Activated naive CD8-positive, alpha-beta T cell treated with anti-CD3 and anti-CD28 coated beads for 36 hours (primary cell): Measurements from ENCODE around the gene CCDC107. TPM values are rescaled to one million over a fixed set of nuclear protein-coding genes. Genes with fewer than 3 reads are reported as not detected.

ENCODE experiments used
- DNase-seq: peaks from one replicate; pipeline ENCODE4 v3.0.0; 2021
- H3K27ac Mint-ChIP-seq: one replicate; pipeline ENCODE4 v1.8.0; 2022; ENCODE audit warnings: mild to moderate bottlenecking, moderate library complexity, mixed read lengths
- H3K27me3 Mint-ChIP-seq: one replicate; pipeline ENCODE4 v1.8.0; 2022; ENCODE audit warnings: mild to moderate bottlenecking, mixed read lengths
- H3K36me3 Mint-ChIP-seq: one replicate; pipeline ENCODE4 v1.8.0; 2021; ENCODE audit warnings: mild to moderate bottlenecking, mixed read lengths
- H3K4me1 Mint-ChIP-seq: one replicate; pipeline ENCODE4 v1.8.0; 2021; ENCODE audit warnings: mixed read lengths
- H3K4me3 Mint-ChIP-seq: one replicate; pipeline ENCODE4 v1.8.0; 2022; ENCODE audit warnings: mild to moderate bottlenecking, moderate library complexity, mixed read lengths
- H3K9me3 Mint-ChIP-seq: one replicate; pipeline ENCODE4 v1.8.0; 2022; ENCODE audit warnings: mixed read lengths
- total RNA-seq, 2 experiments: library from RNA; stranded (reverse); gene quantifications; one replicate each; pipeline ENCODE4 v1.2.3, GENCODE V29; 2021

CCDC107 gene
- total RNA-seq, 2 experiments from 2014 or later = 8.2 to 9.4 TPM

- peaks cover 1% of the 10 kb centered on the region for H3K9me3 Mint-ChIP-seq
- H3K27me3 Mint-ChIP-seq = no peaks in the 10 kb centered on the region
- H3K36me3 Mint-ChIP-seq = peaks cover 27% of the 10 kb centered on the region
- peaks cover 52% of the 10 kb centered on the region for H3K4me1 Mint-ChIP-seq
- H3K4me3 Mint-ChIP-seq = peak within 1 kb of the TSS; percentile 84
- peak; percentile 85 for DNase-seq
- H3K27ac Mint-ChIP-seq = peak within 1 kb of the TSS; percentile 64
These were observed 6.7 kb downstream of the CCDC107 start, which contains the start of gene ARHGEF39 for GRCh38 chr9:35664531-35665470. Gene ARHGEF39, minus strand, starts transcription at chr9:35665195. Its CDS starts 26 bp downstream, at chr9:35665169.

GRCh38 chr9:35665471-35665818, 7.4 kb downstream of the CCDC107 start:
- Mint-ChIP-seq H3K4me3 (peak overlapping the region; percentile 84), H3K27ac (peak overlapping the region; percentile 64), H3K27me3 (no peaks in the 10 kb centered on the region), H3K4me1 (peaks cover 46% of the 10 kb centered on the region), H3K36me3 (peaks cover 24% of the 10 kb centered on the region), H3K9me3 (peaks cover 1% of the 10 kb centered on the region)
- no peak for DNase-seq

GRCh38 chr9:35666045-35666444, 8.0 kb downstream of the CCDC107 start:
- Mint-ChIP-seq H3K4me1 (peaks cover 41% of the 10 kb centered on the region), H3K27ac (no peak overlapping the region)

GRCh38 chr9:35666549-35666948, 8.5 kb downstream of the CCDC107 start:
- Mint-ChIP-seq H3K4me1 (peaks cover 38% of the 10 kb centered on the region), H3K27ac (no peak overlapping the region), H3K27me3 (no peaks in the 10 kb centered on the region), H3K9me3 (peaks cover 1% of the 10 kb centered on the region), H3K36me3 (peaks cover 18% of the 10 kb centered on the region), H3K4me3 (no peak overlapping the region)
- no peak for DNase-seq

More at GRCh38 chr9:35666045-35666444, 8.0 kb downstream of the CCDC107 start:
- Mint-ChIP-seq H3K9me3 (peaks cover 1% of the 10 kb centered on the region), H3K27me3 (no peaks in the 10 kb centered on the region), H3K36me3 (peaks cover 18% of the 10 kb centered on the region), H3K4me3 (peak overlapping the region; percentile 84)
- DNase-seq = no peak

- no peaks in the 10 kb centered on the region for H3K27me3 Mint-ChIP-seq
- peaks cover 24% of the 10 kb centered on the region for H3K4me1 Mint-ChIP-seq
- H3K27ac Mint-ChIP-seq = no peak overlapping the region
- H3K9me3 Mint-ChIP-seq = no peaks in the 10 kb centered on the region
- peaks cover 5% of the 10 kb centered on the region for H3K36me3 Mint-ChIP-seq
- DNase-seq = no peak
- no peak overlapping the region for H3K4me3 Mint-ChIP-seq
These were observed 9.8 kb downstream of the CCDC107 start for GRCh38 chr9:35667939-35668338.

- no peaks in the 10 kb centered on the region for H3K36me3 Mint-ChIP-seq
- no peak overlapping the region for H3K27ac Mint-ChIP-seq
- H3K27me3 Mint-ChIP-seq = peaks cover 3% of the 10 kb centered on the region
- no peaks in the 10 kb centered on the region for H3K9me3 Mint-ChIP-seq
- H3K4me1 Mint-ChIP-seq = peaks cover 14% of the 10 kb centered on the region
- DNase-seq = no peak
- no peak overlapping the region for H3K4me3 Mint-ChIP-seq
These were observed 11.4 kb downstream of the CCDC107 start for GRCh38 chr9:35669331-35670145.

- Mint-ChIP-seq H3K4me3 (peak within 1 kb of the TSS; percentile 63), H3K27ac (no peak within 1 kb of the TSS), H3K27me3 (peaks cover 9% of the 10 kb centered on the region), H3K36me3 (no peaks in the 10 kb centered on the region), H3K9me3 (no peaks in the 10 kb centered on the region), H3K4me1 (peaks cover 12% of the 10 kb centered on the region)
- DNase-seq = no peak
These were observed 15.3 kb downstream of the CCDC107 start, which contains the start of gene CA9 for GRCh38 chr9:35673132-35674024. Gene CA9, plus strand, starts transcription at chr9:35673928. Its CDS starts 32 bp downstream, at chr9:35673960.

- H3K4me3 Mint-ChIP-seq = no peak overlapping the region
- no peak overlapping the region for H3K27ac Mint-ChIP-seq
- H3K9me3 Mint-ChIP-seq = no peaks in the 10 kb centered on the region
- peaks cover 9% of the 10 kb centered on the region for H3K27me3 Mint-ChIP-seq
- no peaks in the 10 kb centered on the region for H3K36me3 Mint-ChIP-seq
- peaks cover 12% of the 10 kb centered on the region for H3K4me1 Mint-ChIP-seq
- DNase-seq = no peak
These were observed 15.9 kb downstream of the CCDC107 start for GRCh38 chr9:35674025-35674361.

GRCh38 chr9:35675204-35675603, 17.1 kb downstream of the CCDC107 start:
- DNase-seq = no peak
- peaks cover 12% of the 10 kb centered on the region for H3K4me1 Mint-ChIP-seq
- no peaks in the 10 kb centered on the region for H3K9me3 Mint-ChIP-seq
- H3K27ac Mint-ChIP-seq = no peak overlapping the region
- no peaks in the 10 kb centered on the region for H3K36me3 Mint-ChIP-seq
- H3K4me3 Mint-ChIP-seq = peak overlapping the region; percentile 66
- peaks cover 9% of the 10 kb centered on the region for H3K27me3 Mint-ChIP-seq

GRCh38 chr9:35675732-35676392, 17.8 kb downstream of the CCDC107 start:
- peak; percentile 65 for DNase-seq
- no peak overlapping the region for H3K27ac Mint-ChIP-seq
- no peaks in the 10 kb centered on the region for H3K9me3 Mint-ChIP-seq
- H3K4me3 Mint-ChIP-seq = peak overlapping the region; percentile 66
- H3K36me3 Mint-ChIP-seq = no peaks in the 10 kb centered on the region
- H3K27me3 Mint-ChIP-seq = peaks cover 9% of the 10 kb centered on the region
- H3K4me1 Mint-ChIP-seq = peaks cover 12% of the 10 kb centered on the region

GRCh38 chr9:35679091-35679490, 21.0 kb downstream of the CCDC107 start:
- Mint-ChIP-seq H3K9me3 (no peaks in the 10 kb centered on the region), H3K4me1 (peaks cover 12% of the 10 kb centered on the region), H3K27me3 (peaks cover 9% of the 10 kb centered on the region), H3K4me3 (no peak overlapping the region), H3K27ac (no peak overlapping the region), H3K36me3 (no peaks in the 10 kb centered on the region)
- DNase-seq = no peak

GRCh38 chr9:35679766-35680330, 21.8 kb downstream of the CCDC107 start:
- no peak overlapping the region for H3K4me3 Mint-ChIP-seq
- no peaks in the 10 kb centered on the region for H3K9me3 Mint-ChIP-seq
- no peak for DNase-seq
- H3K4me1 Mint-ChIP-seq = peaks cover 9% of the 10 kb centered on the region
- H3K27me3 Mint-ChIP-seq = peaks cover 3% of the 10 kb centered on the region
- H3K36me3 Mint-ChIP-seq = no peaks in the 10 kb centered on the region
- H3K27ac Mint-ChIP-seq = no peak overlapping the region

- no peaks in the 10 kb centered on the region for H3K36me3 Mint-ChIP-seq
- peaks cover 3% of the 10 kb centered on the region for H3K27me3 Mint-ChIP-seq
- DNase-seq = no peak
- no peak overlapping the region for H3K27ac Mint-ChIP-seq
- H3K9me3 Mint-ChIP-seq = no peaks in the 10 kb centered on the region
- no peak overlapping the region for H3K4me3 Mint-ChIP-seq
- H3K4me1 Mint-ChIP-seq = peaks cover 6% of the 10 kb centered on the region
These were observed 22.4 kb downstream of the CCDC107 start for GRCh38 chr9:35680331-35681105.
